ENCODE results near the gene ABLIM1.

DNA sequence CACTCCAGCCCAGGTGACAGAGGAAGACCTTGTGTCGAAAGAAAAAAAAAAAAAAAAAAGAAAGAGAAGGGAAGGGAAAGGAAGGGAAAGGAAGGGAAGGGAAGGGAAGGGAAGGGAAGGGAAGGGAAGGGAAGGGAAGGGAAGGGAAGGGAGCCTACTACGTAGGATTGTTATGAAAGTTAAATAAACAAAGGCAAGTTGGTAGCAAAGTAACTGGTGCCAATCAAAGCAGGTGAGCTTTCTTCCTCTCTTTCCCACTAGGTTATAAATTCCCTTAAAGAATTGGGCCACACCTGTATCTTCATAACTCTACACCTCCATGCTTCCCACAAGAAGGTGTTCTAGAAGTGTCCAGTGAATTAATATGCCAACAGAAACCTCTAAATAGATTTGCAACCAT lies 157.4 kb downstream of the ABLIM1 start:
- TF ChIP-seq POLR2A (IDR thresholded peaks at IDR 0.05): no peak
- TF ChIP-seq, protein P1, sequence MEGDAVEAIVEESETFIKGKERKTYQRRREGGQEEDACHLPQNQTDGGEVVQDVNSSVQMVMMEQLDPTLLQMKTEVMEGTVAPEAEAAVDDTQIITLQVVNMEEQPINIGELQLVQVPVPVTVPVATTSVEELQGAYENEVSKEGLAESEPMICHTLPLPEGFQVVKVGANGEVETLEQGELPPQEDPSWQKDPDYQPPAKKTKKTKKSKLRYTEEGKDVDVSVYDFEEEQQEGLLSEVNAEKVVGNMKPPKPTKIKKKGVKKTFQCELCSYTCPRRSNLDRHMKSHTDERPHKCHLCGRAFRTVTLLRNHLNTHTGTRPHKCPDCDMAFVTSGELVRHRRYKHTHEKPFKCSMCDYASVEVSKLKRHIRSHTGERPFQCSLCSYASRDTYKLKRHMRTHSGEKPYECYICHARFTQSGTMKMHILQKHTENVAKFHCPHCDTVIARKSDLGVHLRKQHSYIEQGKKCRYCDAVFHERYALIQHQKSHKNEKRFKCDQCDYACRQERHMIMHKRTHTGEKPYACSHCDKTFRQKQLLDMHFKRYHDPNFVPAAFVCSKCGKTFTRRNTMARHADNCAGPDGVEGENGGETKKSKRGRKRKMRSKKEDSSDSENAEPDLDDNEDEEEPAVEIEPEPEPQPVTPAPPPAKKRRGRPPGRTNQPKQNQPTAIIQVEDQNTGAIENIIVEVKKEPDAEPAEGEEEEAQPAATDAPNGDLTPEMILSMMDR (IDR thresholded peaks at IDR 0.05): no peak

Measured in transverse colon (tissue), 3 donors.